PFSK-1 (cell line): ENCODE results near the gene NCAM1.

ENCODE experiments used
- POLR2AphosphoS5 ChIP-seq: IDR thresholded peaks from 2 replicates; pipeline ENCODE4 v1.6.1; 2012; ENCODE audit warnings: low read depth, mild to moderate bottlenecking, control low read depth, low read length, moderate library complexity
- REST ChIP-seq, 2 experiments: IDR thresholded peaks; 2 replicates each; pipeline versions ENCODE4 v1.6.1 to v1.8.0; 2011 to 2012; ENCODE audit warnings: low read depth in 2 of 2, low read length in 2 of 2, control low read depth in 1 of 2, inconsistent platforms in 1 of 2, mild to moderate bottlenecking in 1 of 2, moderate library complexity in 1 of 2; ENCODE audit not compliant: insufficient read depth in 1 of 2
- TAF1 ChIP-seq: IDR thresholded peaks from 2 replicates; pipeline ENCODE4 v1.6.1; 2012; ENCODE audit warnings: low read length, control low read depth, borderline replicate concordance; ENCODE audit not compliant: insufficient read depth

- no peak for TF ChIP-seq TAF1
- TF ChIP-seq POLR2AphosphoS5, result no peak
- TF ChIP-seq REST (IDR thresholded peaks at IDR 0.05; ENCODE audit: insufficient read depth in 1 of 2, low read depth in 2 of 2, low read length in 2 of 2), result no peak
These were observed 31.8 kb upstream of the NCAM1 start for GRCh38 chr11:112929432-112929831.
